Putamen (tissue), 1 donor: ENCODE results near the gene EMID1.

Source experiments
- DNase-seq: peaks from one replicate; pipeline ENCODE4 v3.0.0-alpha.2; 2016; ENCODE audit warnings: low spot score

EMID1 gene

DNA sequence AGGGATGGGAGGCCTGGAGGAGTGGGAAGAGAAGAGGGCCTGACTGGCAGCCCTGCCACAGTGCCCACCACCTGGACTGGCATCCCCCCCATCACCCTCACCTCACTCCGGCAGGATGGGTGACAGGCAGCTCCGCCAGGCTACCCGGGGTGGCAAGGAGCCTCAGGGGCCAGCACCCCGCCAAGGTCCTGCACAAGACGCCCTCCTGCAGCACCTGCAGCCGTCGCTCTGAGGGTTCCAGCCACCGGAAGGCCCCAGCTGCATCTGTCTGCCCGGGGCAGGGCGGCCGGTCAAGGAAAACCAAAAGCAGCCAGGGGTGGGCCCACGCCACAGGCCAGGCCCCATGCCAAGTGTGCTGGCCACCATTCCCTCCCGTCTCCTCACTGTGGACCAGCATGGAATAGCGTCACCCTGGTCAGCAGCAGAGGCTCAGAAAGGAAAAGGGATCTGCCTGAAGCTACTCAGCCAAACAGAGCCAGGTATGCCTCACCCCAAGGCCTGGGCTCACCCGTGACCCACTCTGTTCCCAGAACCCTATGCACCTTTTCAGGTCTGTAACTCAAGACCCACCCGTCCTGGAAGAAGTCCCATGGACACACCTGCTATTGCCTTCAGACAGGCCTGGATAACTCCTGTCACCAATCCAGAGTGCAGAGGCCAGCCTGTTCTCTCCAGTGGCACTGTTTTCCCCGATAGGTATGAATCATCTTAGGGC is 55.1 kb downstream of the EMID1 start:
- no peak for DNase-seq

DNA sequence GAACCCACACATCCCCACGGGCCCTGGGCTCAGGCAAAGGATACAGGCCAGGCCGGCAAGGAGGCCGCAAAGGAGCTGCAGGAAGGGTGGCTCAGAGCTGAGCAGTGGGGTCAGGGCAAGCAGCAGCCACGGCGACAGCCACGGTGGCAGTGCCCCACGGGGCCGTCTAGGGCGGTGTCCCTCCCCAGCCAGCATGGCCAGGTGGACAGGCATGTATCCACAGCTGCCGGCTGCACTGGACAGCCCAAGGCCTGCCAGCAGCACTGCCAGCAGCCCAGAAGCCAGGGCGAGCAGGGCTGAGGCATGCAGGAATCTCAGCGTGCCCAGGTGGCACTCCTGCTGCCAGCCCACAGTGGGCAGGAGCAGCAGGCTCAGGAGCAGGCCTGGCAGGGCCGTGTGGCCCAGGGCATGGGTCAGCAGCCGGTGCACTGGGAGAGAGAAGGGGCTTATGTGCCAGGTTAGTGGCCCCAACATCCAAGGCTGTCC is 58.1 kb downstream of the EMID1 start:
- no peak for DNase-seq

DNA sequence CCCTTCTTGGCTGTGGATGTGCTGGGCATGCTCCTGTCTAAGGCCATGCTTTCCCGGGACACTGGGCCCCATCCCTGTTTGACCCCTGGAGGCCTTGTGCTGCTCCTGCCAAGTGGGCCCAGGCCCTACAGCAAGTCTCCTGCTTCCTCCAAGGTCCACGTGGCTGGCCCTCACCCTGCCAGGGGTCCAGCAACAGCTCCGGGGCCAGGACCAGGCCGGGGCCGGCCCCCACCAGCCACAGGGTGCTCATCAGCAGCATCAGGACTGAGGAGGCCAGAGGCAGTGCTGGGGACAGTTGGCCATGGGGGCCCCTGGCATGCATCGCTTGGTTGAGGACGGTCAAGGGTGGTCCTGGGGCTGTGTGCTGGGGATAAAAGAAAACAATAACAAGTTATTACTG is 59.6 kb downstream of the EMID1 start:
- DNase-seq = no peak

DNA sequence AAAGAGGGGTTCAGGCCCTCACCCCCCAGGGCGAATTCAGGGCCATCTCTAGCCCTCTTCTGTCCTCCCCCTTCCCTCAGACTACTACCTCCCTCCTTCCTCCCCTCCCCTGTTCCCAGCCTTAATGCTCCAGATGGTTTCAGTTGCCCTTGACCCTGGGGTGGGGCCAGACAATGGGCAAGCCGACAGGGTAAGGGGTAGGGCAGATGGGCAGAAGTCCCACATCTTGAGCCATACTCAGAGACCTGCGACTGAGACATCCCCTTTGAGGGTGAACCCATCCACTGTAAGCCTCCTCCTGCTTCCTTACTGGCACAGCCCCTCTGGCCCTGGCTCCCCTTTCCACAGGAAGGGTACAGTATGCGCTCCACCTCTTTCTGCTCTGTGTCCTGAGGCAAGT is 60.2 kb downstream of the EMID1 start:
- no peak for DNase-seq

DNA sequence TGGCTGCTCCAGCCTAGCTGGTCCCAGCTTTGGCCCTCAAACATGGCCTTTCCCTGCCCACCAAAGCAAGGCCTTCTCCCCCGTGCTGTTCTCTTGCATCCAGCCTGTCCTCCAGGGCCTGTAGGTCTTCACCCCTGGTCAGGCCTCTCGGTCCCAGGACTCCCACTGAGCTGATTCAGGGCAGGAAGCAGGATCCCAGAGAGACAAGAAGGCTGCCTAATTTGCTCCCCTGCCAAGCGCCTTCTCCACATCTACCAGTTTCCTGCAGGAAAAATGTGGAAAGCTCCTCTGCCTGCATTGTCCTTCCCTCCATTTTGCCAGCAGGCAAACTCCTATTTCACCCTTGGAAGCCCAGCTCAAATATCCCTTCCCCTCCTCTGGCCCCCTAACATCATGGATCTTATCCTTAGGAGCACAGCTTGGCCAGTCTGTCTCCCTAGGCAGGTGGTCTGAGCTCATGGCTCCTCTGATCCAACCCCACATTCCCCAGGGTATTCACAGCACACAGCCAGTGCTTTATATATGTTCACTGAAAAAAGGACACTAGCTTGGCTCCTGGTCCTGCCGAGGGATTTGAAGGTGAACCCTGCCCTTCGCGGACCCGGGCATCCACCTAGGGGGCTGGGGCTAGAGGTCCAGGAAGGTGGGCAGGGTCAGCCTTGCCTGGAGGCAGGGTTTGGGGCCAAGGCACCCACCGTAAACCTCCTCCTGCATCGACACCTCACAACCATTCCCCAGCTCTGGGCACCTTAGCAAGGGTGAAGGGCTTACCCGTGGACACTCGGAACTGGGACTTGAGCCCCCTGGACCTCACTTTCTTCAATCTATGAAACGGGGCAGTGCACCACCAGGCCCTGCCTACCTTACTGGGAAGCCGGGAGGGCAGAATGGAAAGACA is 61.1 kb downstream of the EMID1 start:
- DNase-seq = no peak

DNA sequence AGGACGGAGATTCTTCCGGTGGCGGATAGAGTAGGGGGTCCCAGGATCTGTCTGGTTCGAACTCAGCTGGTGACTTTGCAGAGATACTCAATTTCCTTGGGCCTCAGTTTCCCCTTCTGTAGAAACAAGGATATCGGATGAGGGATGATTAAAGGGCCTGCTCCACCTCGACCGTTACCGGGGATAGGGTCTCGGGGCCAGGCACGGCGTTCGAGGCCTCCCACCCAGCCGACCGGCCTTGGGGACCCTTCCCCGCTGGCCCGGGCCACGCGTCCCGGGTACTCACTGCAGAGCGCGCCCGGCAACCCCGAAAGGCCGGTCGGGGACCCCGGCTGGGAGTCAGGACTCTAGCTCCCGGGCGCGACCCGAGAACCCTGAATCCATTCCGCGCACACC is 61.8 kb downstream of the EMID1 start:
- DNase-seq = no peak

DNA sequence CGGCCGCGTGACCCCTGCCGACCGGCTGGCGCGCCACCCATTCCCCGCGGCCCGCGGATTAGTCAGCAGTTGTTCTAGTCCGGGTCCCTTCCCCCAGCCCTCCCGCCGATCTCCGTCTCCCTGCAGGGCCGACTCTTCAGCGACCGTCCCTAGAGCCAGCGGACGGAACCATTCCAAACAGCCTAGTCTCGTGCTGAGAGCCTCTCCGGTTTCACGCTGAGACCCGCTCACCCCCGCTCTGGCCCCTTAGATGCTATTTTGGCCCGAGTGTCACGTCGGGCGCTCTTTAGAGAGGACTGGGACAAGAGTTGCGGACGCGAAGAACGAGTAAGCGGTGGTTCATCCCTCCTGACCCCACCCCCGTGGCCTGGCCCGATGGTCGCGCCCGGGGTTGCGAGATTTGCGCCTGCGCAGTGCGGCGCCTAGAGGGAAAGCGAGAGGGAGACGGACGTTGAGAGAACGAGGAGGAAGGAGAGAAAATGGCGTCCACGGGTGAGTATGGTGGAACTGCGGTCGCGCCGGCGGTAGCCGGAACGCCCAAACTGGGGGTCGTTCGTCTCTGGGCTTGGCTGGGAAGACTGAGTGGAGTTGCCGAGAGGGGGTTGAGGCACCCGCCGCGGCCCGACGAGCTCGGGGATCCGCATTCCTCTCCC is 62.3 kb downstream of the EMID1 start, which contains the start of the genes EWSR1 and RHBDD3:
Gene EWSR1 (plus strand): TSS at position 411 of the 653 bp plus-strand sequence. CDS start 69 bp downstream, at position 480.
Gene RHBDD3 (minus strand): TSS at position 124 of the 653 bp plus-strand sequence. CDS start 2,355 bp downstream, outside the sequence.
- peak; percentile 95 for DNase-seq

DNA sequence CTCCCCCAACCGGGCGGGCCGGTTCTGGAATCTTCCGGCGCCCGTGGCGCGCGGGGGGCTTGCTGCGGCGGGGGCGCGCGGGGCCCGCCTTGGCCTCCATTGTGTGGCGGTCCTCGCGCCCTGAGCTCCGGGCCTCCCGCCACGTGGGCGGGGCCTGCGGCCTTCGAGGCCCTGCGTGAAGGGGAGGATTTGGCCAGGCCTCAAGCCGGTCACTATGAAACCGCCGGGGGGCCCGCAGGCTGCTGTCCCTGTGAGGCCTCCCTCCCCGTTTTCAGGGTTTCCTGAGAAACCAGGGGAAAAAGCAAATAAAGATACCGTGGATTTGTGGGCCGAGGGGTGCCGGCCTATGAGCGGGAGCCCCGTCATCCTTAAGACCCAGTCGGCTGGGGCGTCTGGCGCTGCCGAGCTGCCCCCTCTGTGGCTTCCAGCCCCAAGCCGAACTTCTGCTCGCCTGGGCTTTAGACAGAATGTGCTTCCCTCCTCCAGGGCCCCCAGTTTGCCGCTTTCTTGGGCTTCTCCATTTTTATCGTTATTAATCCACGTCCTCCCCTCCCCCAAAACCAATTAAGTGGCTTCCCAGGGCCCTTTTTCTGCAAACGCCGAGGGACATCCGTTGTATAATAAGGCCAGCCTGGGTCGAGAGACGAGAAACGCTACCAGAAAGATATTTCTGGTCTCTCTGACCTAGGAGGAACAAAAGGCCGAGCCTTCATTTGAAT is 63.0 kb downstream of the EMID1 start:
- DNase-seq = peak; percentile 76

GRCh38 chr22:29269230-29269604 is 63.5 kb downstream of the EMID1 start:
- DNase-seq = no peak

DNA sequence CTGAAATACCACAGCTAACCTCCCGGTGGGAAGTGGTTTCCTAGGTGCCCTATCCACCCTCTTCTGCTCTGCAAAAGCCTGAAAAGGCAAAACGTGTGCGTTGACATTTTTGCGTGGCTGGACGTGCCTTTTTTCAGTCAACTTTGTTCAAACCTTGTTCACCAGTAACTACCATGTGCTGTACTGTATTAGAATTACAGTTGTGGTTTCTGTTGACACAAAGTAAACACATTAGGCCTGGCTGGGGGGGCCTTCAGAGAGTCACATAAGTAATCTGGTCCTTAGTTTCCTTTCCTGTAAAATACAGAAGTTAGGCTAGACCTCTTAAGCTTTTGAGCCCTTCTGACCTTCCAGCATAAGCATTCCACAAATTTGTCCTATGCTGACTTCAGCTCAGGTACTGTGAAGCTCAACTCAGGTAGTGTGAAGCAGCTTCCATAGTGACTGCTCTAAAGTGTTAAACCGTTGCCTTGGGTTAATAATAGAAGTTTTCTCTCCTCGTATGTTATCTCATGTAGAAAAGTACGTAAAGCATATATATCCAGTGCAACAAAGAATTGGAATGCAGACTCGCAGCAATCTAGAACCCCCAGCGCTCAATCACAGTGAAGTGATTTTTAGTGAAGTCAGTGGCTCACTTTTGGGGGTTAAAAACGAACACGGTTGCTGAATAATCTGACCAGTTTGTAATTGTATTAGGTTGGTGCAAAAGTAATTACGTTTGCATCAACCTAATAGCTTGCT is 64.2 kb downstream of the EMID1 start:
- no peak for DNase-seq

DNA sequence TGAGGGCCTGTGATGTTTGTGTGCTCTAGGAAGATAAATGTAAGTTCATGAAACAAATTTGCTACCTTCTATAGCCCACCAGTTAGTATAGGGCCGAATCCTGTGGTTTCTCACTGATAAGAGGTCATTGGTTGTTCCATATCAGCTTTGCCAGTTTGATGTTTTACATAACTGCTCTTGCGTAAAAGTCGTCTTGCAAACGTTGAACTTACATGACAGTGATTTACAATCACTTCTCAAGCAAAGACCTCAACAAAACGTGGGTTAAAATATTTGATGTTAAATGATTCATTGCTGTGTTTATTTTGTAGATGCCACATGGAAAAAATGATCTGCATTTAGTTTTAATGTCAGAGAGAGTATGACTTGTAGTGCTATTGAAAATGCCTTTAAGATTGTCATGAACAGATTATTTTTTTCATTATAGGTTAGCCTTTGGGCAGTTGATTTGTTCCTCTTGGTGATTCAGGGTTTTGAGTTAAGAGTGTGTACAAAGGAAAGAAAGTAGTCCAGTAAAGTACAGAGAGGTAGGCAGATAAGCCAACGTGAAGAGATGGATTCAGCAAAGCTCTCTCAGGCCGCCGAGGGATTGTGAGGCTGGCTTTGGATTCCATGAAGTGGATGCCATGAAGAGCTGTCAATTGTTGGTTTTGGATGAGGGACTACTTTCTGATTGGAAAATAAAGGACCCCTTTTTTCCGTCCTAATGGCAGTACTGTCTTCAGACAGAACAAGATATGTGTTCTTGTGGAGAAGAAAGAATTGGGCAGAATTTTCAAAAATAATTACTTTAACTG is 65.0 kb downstream of the EMID1 start:
- DNase-seq = no peak

DNA sequence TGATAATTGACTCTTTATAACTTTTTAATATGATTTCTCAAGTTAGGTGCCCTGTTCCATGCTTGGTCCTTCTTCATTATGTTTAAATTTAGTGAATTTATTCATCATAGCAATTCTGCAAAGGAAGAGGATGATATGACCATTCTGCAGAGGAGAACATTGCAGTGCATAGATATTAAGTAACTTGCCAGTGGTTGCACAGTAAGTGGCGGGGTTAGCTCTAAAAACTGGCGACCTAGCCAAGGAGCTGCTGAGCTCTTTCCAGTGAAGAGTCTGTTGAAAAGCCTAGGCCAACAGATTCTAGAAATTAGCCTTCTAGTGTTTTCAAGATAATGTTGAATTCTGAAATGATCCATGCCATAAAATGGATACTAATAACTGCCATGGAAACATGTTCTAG is 66.9 kb downstream of the EMID1 start:
- no peak for DNase-seq

DNA sequence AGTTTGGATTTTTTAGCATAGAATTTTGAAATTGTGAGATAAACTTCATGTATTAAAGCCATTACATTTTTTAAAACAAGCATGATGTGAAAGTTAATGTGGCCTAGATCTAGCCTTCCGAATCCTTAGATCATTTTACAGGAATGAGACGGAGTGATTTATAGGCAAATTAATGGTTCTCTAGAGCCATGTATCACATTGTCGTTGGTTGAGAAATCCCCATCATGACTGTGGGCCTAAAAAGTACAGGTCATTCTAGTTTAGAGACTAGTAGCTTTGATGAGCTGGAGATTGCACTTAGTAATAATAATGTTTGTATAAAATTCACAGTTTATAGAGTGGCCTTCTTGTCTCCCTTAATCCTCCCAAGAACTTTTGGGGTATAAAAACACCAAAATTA is 69.5 kb downstream of the EMID1 start:
- no peak for DNase-seq

DNA sequence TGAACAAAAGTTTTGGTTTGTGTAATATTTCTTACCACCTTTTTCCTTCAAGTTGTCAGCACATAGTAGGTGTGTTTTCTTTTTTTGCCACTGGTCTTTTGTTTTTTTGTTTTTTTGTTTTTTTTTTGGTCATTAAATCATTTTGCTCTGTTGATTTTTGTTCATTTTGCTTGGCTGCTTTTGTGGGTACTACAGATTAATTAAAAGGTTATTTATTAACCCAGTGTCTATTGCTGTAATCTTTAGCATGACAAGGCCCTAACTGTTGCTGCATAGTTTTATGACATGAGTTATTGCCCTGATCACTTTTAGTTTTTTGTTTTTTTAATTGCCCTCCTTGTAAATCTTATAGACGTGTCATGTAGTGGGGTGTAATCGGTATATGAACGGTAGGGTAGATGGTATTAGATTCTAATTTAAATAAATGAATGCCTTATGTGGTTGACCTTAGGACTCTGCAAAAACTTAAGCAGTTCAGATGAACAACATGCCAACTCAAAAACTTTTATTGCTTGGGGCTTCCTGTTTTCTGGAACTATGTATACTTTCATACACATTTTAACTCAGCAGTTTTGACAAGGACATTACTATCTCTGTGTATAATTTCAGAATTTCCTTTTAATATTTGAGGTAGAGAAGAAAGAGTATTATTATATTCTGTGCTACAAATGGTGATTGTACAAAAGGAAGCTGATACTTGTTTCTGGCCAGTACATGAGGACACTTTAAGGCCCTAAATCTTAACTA is 70.3 kb downstream of the EMID1 start:
- no peak for DNase-seq

DNA sequence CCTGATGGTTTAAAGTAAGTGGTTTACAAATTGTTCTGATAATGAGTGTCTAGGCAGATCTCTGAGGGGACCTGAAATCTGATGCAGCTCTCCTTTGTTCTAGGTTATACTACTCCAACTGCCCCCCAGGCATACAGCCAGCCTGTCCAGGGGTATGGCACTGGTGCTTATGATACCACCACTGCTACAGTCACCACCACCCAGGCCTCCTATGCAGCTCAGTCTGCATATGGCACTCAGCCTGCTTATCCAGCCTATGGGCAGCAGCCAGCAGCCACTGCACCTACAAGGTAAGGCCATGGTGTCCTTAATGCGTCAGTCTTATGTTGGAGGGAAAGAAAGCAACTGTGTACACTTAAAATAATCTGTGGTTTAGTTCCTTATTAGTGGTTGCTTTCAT is 72.2 kb downstream of the EMID1 start:
- no peak for DNase-seq

GRCh38 chr22:29284196-29284595 is 78.5 kb downstream of the EMID1 start:
- no peak for DNase-seq

DNA sequence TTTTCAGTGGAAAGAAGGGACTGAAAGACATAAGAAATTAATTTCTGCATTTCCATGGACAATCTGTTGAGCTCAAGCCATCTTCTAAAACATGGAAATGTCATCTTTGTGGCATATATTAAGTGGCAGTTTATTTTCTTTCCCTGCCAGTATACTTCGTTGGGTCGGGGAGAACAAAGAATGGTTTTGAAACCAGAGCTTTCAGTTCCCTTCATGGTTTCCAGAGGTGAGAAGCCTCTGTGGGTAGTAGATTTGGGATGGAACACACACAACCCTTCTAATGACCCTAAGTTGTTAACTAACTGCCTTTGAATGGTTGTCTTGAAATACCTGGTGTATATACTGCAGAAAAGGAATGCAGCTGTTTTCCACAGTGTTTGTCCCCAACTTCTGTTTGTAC is 83.1 kb downstream of the EMID1 start:
- DNase-seq = no peak

- DNase-seq = no peak
These were observed 84.4 kb downstream of the EMID1 start for GRCh38 chr22:29290061-29290460.

DNA sequence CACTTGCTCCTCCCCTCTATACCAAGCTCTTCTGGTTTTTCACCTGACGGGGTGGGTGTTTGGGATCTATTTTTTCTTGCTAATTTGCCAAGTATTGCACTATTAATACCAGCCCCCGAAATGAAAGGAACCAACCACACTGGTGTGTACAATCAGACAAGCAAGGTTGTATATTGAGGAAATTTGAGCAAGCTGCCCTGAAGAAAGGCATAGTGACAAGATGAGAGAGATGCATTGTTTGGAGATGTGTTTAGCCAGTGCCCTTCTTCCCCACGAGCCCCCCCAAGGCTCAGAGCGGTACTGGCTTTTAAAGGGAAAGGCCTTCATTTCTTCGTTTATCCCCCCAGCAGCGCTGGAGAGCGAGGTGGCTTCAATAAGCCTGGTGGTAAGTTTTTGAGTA is 85.5 kb downstream of the EMID1 start:
- no peak for DNase-seq

GRCh38 chr22:29292379-29292778 is 86.7 kb downstream of the EMID1 start:
- no peak for DNase-seq
